Measurements from ENCODE around the gene LCN12. TPM values are rescaled to one million over a fixed set of nuclear protein-coding genes. Genes with fewer than 3 reads are reported as not detected.

LCN12 gene
- total RNA-seq, 4 donors from 2014 or later: not detected

GRCh38 chr9:136910197-136910900 is 41.7 kb upstream of the LCN12 start:
- peaks cover 8 to 86% (median 71%) of the 10 kb centered on the region in 4 donors for H3K36me3 ChIP-seq

DNA sequence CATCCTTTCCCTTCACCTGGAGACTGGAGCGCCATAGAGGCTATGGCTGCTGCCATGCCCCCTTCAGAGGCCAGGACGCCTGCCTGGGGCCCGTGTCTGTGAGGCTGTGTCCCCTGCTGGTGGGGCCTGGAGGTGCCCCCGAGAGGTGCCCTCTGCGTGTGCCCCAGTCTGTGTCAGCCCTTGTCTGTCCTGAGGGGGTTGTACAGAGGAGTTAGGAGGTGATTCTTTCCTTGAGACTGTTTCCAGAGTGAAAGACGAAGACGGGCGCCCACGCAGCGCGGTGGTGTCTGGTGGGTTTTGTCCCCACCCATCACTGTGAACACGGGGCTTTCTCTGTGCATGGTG is 41.2 kb upstream of the LCN12 start:
- H3K36me3 ChIP-seq: peaks cover 8 to 87% (median 77%) of the 10 kb centered on the region in 4 donors
- TF ChIP-seq, protein P1, sequence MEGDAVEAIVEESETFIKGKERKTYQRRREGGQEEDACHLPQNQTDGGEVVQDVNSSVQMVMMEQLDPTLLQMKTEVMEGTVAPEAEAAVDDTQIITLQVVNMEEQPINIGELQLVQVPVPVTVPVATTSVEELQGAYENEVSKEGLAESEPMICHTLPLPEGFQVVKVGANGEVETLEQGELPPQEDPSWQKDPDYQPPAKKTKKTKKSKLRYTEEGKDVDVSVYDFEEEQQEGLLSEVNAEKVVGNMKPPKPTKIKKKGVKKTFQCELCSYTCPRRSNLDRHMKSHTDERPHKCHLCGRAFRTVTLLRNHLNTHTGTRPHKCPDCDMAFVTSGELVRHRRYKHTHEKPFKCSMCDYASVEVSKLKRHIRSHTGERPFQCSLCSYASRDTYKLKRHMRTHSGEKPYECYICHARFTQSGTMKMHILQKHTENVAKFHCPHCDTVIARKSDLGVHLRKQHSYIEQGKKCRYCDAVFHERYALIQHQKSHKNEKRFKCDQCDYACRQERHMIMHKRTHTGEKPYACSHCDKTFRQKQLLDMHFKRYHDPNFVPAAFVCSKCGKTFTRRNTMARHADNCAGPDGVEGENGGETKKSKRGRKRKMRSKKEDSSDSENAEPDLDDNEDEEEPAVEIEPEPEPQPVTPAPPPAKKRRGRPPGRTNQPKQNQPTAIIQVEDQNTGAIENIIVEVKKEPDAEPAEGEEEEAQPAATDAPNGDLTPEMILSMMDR (IDR thresholded peaks at IDR 0.05): no peak
- WGBS: 89% methylated on average over 12 of the region's 12 CpGs
- intact Hi-C loops (cut with DNase I): no loop called here
- no peaks in the 10 kb centered on the region for H3K4me1 ChIP-seq
- H3K27me3 ChIP-seq: no peaks in the 10 kb centered on the region
- H3K27ac ChIP-seq (replicated peaks in 1 of 4): no peak overlapping the region
- H3K4me3 ChIP-seq: no peak overlapping the region
- no peak for DNase-seq (ENCODE audit: extremely low spot score)
- no peaks in the 10 kb centered on the region for H3K9me3 ChIP-seq

More at GRCh38 chr9:136910197-136910900, 41.7 kb upstream of the LCN12 start:
- intact Hi-C loops (cut with DNase I): no loop called here
- Histone ChIP-seq H3K27me3 (no peaks in the 10 kb centered on the region), H3K27ac (replicated peaks in 1 of 4) (no peak overlapping the region), H3K4me1 (no peaks in the 10 kb centered on the region), H3K4me3 (no peak overlapping the region), H3K9me3 (no peaks in the 10 kb centered on the region)
- WGBS: 89% methylated on average over 12 of the region's 12 CpGs
- TF ChIP-seq POLR2AphosphoS5 (IDR thresholded peaks at IDR 0.05) (no peak), POLR2A (IDR thresholded peaks at IDR 0.05; ENCODE audit: low read depth) (no peak), EP300 (IDR thresholded peaks at IDR 0.05) (no peak)
- TF ChIP-seq, protein P1 (IDR thresholded peaks at IDR 0.05): no peak
- no peak for DNase-seq (ENCODE audit: extremely low spot score)

GRCh38 chr9:136913701-136914438 is 38.2 kb upstream of the LCN12 start:
- intact Hi-C loops (cut with DNase I): no loop called here
- H3K27ac ChIP-seq (replicated peaks in 1 of 4): no peak overlapping the region
- no peaks in the 10 kb centered on the region for H3K4me1 ChIP-seq
- H3K36me3 ChIP-seq: peaks cover 17 to 85% (median 78%) of the 10 kb centered on the region in 4 donors
- no peaks in the 10 kb centered on the region for H3K27me3 ChIP-seq
- no peak for DNase-seq (ENCODE audit: extremely low spot score)
- 94% methylated on average over 7 of the region's 17 CpGs for WGBS
- H3K9me3 ChIP-seq: no peaks in the 10 kb centered on the region
- TF ChIP-seq, protein P1 (IDR thresholded peaks at IDR 0.05): no peak
- TF ChIP-seq EP300 (IDR thresholded peaks at IDR 0.05) (no peak), POLR2AphosphoS5 (IDR thresholded peaks at IDR 0.05) (no peak), POLR2A (IDR thresholded peaks at IDR 0.05; ENCODE audit: low read depth) (no peak)
- no peak overlapping the region for H3K4me3 ChIP-seq

DNA sequence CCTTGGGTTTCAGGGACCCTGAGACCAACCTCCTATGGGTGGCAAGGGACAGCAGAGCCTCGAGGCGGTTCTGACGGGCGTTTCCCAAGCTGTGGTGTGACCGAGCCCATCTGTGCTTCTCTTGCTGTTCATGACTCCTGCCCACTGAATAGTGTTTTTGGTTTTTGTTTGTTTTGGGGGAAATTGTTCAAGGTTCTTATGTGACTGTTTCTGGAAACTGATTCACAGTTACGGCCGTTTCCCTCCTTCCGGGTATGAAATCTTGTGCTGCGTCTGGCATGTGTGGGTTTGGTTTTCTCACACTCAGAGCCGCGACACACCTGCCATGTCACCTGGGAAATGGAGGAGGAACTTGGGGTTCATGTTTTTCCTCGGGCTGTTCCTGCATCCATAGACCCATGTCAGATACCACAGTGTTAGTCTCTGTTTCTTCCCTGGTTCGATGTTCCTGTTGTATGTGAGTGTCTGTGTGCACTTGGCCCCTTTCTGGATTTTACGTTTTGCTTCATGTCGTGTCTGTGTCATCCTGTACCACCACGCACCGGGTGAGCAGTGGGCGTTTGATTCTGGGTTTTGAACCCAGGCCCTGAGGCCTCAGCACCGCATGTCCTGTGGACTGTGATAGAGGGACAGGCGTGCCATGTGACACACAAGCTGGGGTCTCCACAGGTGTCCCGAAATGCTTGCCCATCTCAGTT is 36.3 kb upstream of the LCN12 start:
- TF ChIP-seq EP300 (IDR thresholded peaks at IDR 0.05) (no peak), POLR2A (IDR thresholded peaks at IDR 0.05; ENCODE audit: low read depth) (no peak), POLR2AphosphoS5 (IDR thresholded peaks at IDR 0.05) (no peak)
- TF ChIP-seq, protein P1 (IDR thresholded peaks at IDR 0.05): no peak
- no peak overlapping the region for H3K27ac ChIP-seq (replicated peaks in 1 of 4)
- intact Hi-C loops (cut with DNase I): no loop called here
- H3K9me3 ChIP-seq: no peaks in the 10 kb centered on the region
- WGBS: 88% methylated on average over 21 of the region's 21 CpGs
- H3K36me3 ChIP-seq: peaks cover 25 to 81% (median 74%) of the 10 kb centered on the region in 4 donors
- no peaks in the 10 kb centered on the region for H3K27me3 ChIP-seq
- DNase-seq (ENCODE audit: extremely low spot score): no peak
- H3K4me1 ChIP-seq: no peaks in the 10 kb centered on the region
- H3K4me3 ChIP-seq: no peak overlapping the region
